GM23248 (cell line): Measurements from ENCODE around the gene SH2D3A. TPM values are rescaled to one million over a fixed set of nuclear protein-coding genes. Genes with fewer than 3 reads are reported as not detected.
"Not testable (repeated sequence)": the region's sequence is repeated elsewhere in the genome, so short reads cannot be mapped to it uniquely, and the experiment has no call there.

Source experiments
- DNase-seq: peaks from one replicate; pipeline ENCODE4 v3.0.0-alpha.2; 2015
- H2AFZ ChIP-seq: fragments of 200-600 bp; sonication (generic); 2 replicates; pipeline ENCODE4 v1.6.1; 2016; ENCODE audit warnings: antibody characterized with exemption
- H3F3A ChIP-seq: fragments of 200-600 bp; sonication (generic); 2 replicates; pipeline ENCODE4 v1.6.1; 2016; ENCODE audit warnings: mild to moderate bottlenecking, antibody characterized with exemption, mixed run types; ENCODE audit not compliant: insufficient read depth
- H3K27ac ChIP-seq: fragments of 200-600 bp; sonication (generic); 2 replicates; pipeline ENCODE4 v1.5.1; 2016; ENCODE audit warnings: mild to moderate bottlenecking
- H3K27me3 ChIP-seq: fragments of 200-600 bp; sonication (generic); replicated peaks from 2 replicates; pipeline ENCODE4 v1.6.1; 2016; ENCODE audit warnings: mild to moderate bottlenecking; ENCODE audit not compliant: insufficient read depth
- H3K36me3 ChIP-seq: fragments of 200-600 bp; sonication (generic); 2 replicates; pipeline ENCODE4 v1.6.1; 2016; ENCODE audit warnings: low read depth, mild to moderate bottlenecking
- H3K4me1 ChIP-seq: fragments of 200-600 bp; sonication (generic); 2 replicates; pipeline ENCODE4 v1.6.1; 2016; ENCODE audit warnings: mild to moderate bottlenecking; ENCODE audit not compliant: insufficient read depth
- H3K4me2 ChIP-seq: fragments of 200-600 bp; sonication (generic); one replicate; pipeline ENCODE4 v1.6.1; 2016; ENCODE audit warnings: mild to moderate bottlenecking; ENCODE audit not compliant: unreplicated experiment
- H3K4me3 ChIP-seq: fragments of 200-600 bp; sonication (generic); 2 replicates; pipeline ENCODE4 v1.5.1; 2016; ENCODE audit warnings: mild to moderate bottlenecking
- H3K79me2 ChIP-seq: fragments of 200-600 bp; sonication (generic); 2 replicates; pipeline ENCODE4 v1.6.1; 2016; ENCODE audit warnings: mild to moderate bottlenecking; ENCODE audit not compliant: insufficient read depth
- H3K9ac ChIP-seq: fragments of 200-600 bp; sonication (generic); 2 replicates; pipeline ENCODE4 v1.6.1; 2016; ENCODE audit warnings: mild to moderate bottlenecking
- H3K9me2 ChIP-seq: fragments of 200-600 bp; sonication (generic); 2 replicates; pipeline ENCODE4 v1.6.1; 2016; ENCODE audit warnings: mixed run types, mild to moderate bottlenecking, moderate library complexity; ENCODE audit not compliant: insufficient read depth
- H3K9me3 ChIP-seq: fragments of 200-600 bp; sonication (generic); one replicate; pipeline ENCODE4 v1.6.1; 2017; ENCODE audit warnings: low read depth
- H4K20me1 ChIP-seq: fragments of 200-600 bp; sonication (generic); 2 replicates; pipeline ENCODE4 v1.6.0; 2016; ENCODE audit not compliant: insufficient read depth
- EZH2 ChIP-seq: fragments of 200-600 bp; sonication (generic); IDR thresholded peaks from 2 replicates; pipeline ENCODE4 v1.6.1; 2018; ENCODE audit warnings: antibody characterized with exemption, mild to moderate bottlenecking; ENCODE audit not compliant: insufficient read depth, poor library complexity, severe bottlenecking
- EZH2phosphoT487 ChIP-seq: fragments of 200-600 bp; sonication (generic); IDR thresholded peaks from 2 replicates; pipeline ENCODE4 v1.6.1; 2018; ENCODE audit warnings: antibody characterized with exemption, moderate library complexity, mild to moderate bottlenecking, low read depth; ENCODE audit not compliant: insufficient read depth
- WGBS, 2 experiments: methylation state at CpG; one replicate each; pipeline ENCODE4 v1.1.6; 2015 to 2017; ENCODE audit warnings: low lambda C conversion rate in 2 of 2, low coverage in 1 of 2; ENCODE audit errors: missing lambda C conversion rate in 2 of 2; 5-methylcytosine and 5-hydroxymethylcytosine counted together
- in situ Hi-C: fragments of 300-500 bp; cut with MboI; formaldehyde crosslinking; loops from 2 replicates; pipeline ENCODE4 v1.15.0; 2020
- polyA plus RNA-seq: library from polyadenylated mRNA; unstranded; fragments of >200 nt; fragmentation: Nextera tagmentation; extraction: Ambion mirVana; gene quantifications from 2 replicates; pipeline ENCODE4 v1.2.1, GENCODE V29; 2016
- total RNA-seq: library from RNA; depleted of rRNA; stranded (reverse); fragments of >200 nt; shearing (Covaris generic); gene quantifications from 2 replicates; pipeline ENCODE4 v1.2.3, GENCODE V29; 2014

SH2D3A gene
- total and polyA plus RNA-seq, 2 experiments from 2014 or later = not detected

DNA sequence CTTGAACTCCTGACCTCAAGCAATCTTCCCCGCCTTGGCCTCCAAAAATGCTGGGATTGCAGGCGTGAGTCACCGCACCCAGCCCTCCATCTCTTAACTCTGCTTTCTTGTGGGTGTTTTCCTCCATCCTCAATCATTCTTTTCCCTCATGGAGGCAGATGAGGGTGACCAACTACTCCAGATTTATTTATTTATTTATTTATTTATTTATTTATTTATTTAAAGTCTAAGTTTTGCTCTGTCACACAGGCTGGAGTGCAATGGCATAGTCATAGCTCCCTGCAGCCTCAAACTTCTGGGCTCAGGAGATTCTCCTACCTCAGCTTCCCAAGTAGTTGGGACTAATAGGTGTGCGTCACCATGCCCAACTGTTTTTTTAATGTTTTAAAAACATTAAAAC is 20.2 kb upstream of the SH2D3A start:
- Histone ChIP-seq H3K79me2 (no peaks in the 10 kb centered on the region), H4K20me1 (no peaks in the 10 kb centered on the region), H3K36me3 (no peaks in the 10 kb centered on the region), H3K4me2 (no peak overlapping the region), H3K4me3 (no peak overlapping the region), H2AFZ (no peak overlapping the region), H3K27ac (no peak overlapping the region), H3K9me2 (no peaks in the 10 kb centered on the region), H3K9ac (no peak overlapping the region), H3K9me3 (no peaks in the 10 kb centered on the region), H3F3A (no peaks in the 10 kb centered on the region), H3K27me3 (peaks cover 6% of the 10 kb centered on the region; the same call in 1 of the 2 replicates), H3K4me1 (no peaks in the 10 kb centered on the region)
- TF ChIP-seq EZH2phosphoT487 (no peak), EZH2 (no peak)
- DNase-seq = no peak
- in situ Hi-C loops = no loop called here
- WGBS, 2 experiments = 89 to 94% methylated on average over 4 of the region's 4 CpGs

DNA sequence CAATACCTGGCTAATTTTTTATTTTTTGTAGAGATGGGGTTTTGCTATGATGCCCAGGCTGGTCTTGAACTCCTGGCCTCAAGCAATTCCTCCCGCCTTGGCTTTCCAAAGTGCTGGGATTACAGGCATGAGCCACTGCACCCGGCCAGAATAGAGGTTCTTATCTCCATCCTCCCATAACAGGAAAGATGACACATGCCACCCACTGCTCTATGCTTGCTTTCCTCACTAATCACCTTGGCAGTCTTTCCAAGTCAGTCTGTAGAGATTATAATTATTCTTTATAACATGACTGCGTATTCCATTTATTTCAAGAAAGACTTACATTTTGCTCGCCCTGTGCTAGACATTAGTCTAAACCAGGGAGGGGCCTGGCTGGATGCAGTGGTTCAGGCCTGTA is 12.0 kb upstream of the SH2D3A start:
- Histone ChIP-seq H3K27me3 (no peaks in the 10 kb centered on the region), H3F3A (no peaks in the 10 kb centered on the region; the same call in 1 of the 2 replicates), H3K27ac (no peak overlapping the region), H3K36me3 (no peaks in the 10 kb centered on the region), H3K4me3 (no peak overlapping the region), H3K4me1 (no peaks in the 10 kb centered on the region), H2AFZ (no peak overlapping the region), H3K9me3 (no peaks in the 10 kb centered on the region), H3K79me2 (no peaks in the 10 kb centered on the region), H3K4me2 (no peak overlapping the region), H3K9ac (no peak overlapping the region), H3K9me2 (no peaks in the 10 kb centered on the region), H4K20me1 (no peaks in the 10 kb centered on the region)
- WGBS, 2 experiments = 62 to 66% methylated on average over 4 of the region's 4 CpGs
- no peak for TF ChIP-seq EZH2
- TF ChIP-seq EZH2phosphoT487 = no peak
- in situ Hi-C loops = no loop called here
- DNase-seq = peak; percentile 36

DNA sequence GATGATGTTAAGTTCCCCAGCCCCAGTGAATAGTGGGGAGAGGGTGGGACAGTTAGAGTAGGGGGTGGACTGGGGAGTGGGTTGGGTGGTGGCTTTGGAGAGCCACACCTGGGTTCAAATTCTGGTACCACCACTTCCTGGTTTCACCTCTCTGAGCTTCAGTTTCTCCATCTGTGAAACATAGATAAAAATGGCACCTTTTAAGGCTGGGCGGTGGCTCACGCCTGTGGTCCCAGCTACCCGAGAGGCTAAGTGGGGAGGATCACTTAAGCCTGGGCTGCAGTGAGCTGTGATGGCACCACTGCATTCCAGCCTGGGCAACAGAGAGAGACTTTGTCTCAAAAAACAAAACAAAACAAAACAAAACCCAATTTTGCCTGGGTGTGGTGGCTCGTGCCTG is 11.2 kb upstream of the SH2D3A start:
- no peak for TF ChIP-seq EZH2phosphoT487
- no peak for TF ChIP-seq EZH2
- in situ Hi-C loops = no loop called here
- WGBS, 2 experiments = 16 to 24% methylated on average over 4 of the region's 4 CpGs

DNA sequence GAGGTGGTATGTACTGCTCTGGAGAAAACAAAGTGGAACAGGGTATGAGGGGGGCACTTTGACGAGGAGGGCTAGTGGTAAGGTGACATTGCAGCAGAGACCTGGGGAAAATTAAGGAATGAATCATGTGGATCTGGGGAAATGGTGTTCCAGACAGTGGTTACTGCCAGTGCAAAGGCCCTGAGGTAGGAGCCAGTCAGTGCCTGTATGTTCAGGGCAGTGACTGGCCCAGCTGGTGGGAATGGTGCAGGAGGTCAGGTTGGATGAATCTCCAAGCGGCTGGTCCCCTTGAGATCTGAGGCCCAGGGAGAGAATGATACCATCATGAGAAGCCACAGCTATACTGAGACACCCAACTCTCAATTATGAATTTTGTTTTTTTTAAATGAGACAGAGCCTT is 10.2 kb upstream of the SH2D3A start:
- no peaks in the 10 kb centered on the region for H3K36me3 ChIP-seq
- no peaks in the 10 kb centered on the region for H3K4me1 ChIP-seq
- no peak overlapping the region for H3K9ac ChIP-seq
- H3K4me2 ChIP-seq = no peak overlapping the region
- no peaks in the 10 kb centered on the region for H3K9me2 ChIP-seq
- no peaks in the 10 kb centered on the region for H3K27me3 ChIP-seq
- no peaks in the 10 kb centered on the region for H4K20me1 ChIP-seq
- no peak overlapping the region for H3K4me3 ChIP-seq
- no peak for DNase-seq
- H2AFZ ChIP-seq = no peak overlapping the region
- WGBS, 2 experiments = 54 to 73% methylated on average over 2 of the region's 2 CpGs
- no peak overlapping the region for H3K27ac ChIP-seq
- H3K79me2 ChIP-seq = no peaks in the 10 kb centered on the region
- in situ Hi-C loops = no loop called here
- TF ChIP-seq EZH2phosphoT487 = no peak
- no peak for TF ChIP-seq EZH2
- no peaks in the 10 kb centered on the region; the same call in 1 of the 2 replicates for H3F3A ChIP-seq
- H3K9me3 ChIP-seq = no peaks in the 10 kb centered on the region

More for the DNA sequence above, 11.2 kb upstream of the SH2D3A start:
- no peaks in the 10 kb centered on the region; the same call in 1 of the 2 replicates for H3F3A ChIP-seq
- H3K4me3 ChIP-seq = no peak overlapping the region
- H3K27ac ChIP-seq = no peak overlapping the region
- H2AFZ ChIP-seq = no peak overlapping the region
- no peaks in the 10 kb centered on the region for H3K4me1 ChIP-seq
- H3K4me2 ChIP-seq = no peak overlapping the region
- H4K20me1 ChIP-seq = no peaks in the 10 kb centered on the region
- H3K36me3 ChIP-seq = no peaks in the 10 kb centered on the region
- H3K79me2 ChIP-seq = no peaks in the 10 kb centered on the region
- H3K9me2 ChIP-seq = no peaks in the 10 kb centered on the region
- no peaks in the 10 kb centered on the region for H3K9me3 ChIP-seq
- no peak for DNase-seq
- H3K27me3 ChIP-seq = no peaks in the 10 kb centered on the region
- no peak overlapping the region for H3K9ac ChIP-seq

DNA sequence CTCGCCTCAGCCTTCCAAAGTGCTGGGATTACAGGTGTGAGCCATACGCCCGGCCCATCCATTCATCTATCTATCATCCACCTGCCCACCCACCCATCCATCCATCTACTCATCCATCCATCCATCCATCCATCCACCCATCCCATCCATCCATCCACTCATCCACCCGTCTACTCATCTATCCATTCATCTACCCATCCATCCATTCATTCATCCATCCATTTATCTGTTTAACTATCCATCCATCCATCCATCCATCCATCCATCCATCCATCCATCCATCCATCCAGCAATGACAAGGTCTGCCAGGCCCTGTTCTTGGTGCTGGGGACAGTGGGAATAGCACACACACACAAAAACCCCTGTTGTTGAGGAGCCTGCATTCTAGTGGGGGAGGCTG is 9.8 kb upstream of the SH2D3A start:
- Histone ChIP-seq H3K9me3 (no peaks in the 10 kb centered on the region), H3K4me3 (no peak overlapping the region), H3K27me3 (no peaks in the 10 kb centered on the region), H3K79me2 (no peaks in the 10 kb centered on the region), H3K4me1 (no peaks in the 10 kb centered on the region), H3K4me2 (no peak overlapping the region), H3K9me2 (no peaks in the 10 kb centered on the region), H3K9ac (no peak overlapping the region), H3K36me3 (no peaks in the 10 kb centered on the region), H4K20me1 (no peaks in the 10 kb centered on the region), H3K27ac (no peak overlapping the region), H2AFZ (no peak overlapping the region), H3F3A (no peaks in the 10 kb centered on the region; the same call in 1 of the 2 replicates)
- in situ Hi-C loops = no loop called here
- no peak for DNase-seq
- no peak for TF ChIP-seq EZH2
- no peak for TF ChIP-seq EZH2phosphoT487
- 77 to 82% methylated on average over 4 of the region's 4 CpGs for WGBS, 2 experiments

DNA sequence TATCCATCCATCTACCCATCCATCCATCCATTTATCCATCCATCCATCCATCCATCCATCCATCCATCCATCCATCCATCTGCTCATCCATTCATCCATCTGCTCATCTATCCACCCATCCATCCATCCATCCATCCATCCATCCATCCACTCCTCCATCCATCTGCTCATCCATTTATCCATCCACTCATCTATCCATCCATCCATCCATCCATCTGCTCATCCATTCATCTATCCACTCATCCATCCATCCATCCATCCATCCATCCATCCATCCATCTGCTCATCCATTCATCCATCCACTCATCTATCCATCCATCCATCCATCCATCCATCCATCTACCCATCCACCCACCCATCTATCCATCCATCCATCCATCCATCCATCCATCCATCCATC is 8.8 kb upstream of the SH2D3A start:
- H3K27ac ChIP-seq, H3K79me2 ChIP-seq, H3F3A ChIP-seq, H3K4me2 ChIP-seq, DNase-seq, H3K27me3 ChIP-seq, in situ Hi-C loops, H3K9me2 ChIP-seq, H3K9ac ChIP-seq, H2AFZ ChIP-seq, H3K4me1 ChIP-seq, H3K36me3 ChIP-seq, H3K9me3 ChIP-seq, H4K20me1 ChIP-seq, H3K4me3 ChIP-seq: not testable (repeated sequence)
